ENCODE measurements around the gene P3H4.

The P3H4 gene

DNA sequence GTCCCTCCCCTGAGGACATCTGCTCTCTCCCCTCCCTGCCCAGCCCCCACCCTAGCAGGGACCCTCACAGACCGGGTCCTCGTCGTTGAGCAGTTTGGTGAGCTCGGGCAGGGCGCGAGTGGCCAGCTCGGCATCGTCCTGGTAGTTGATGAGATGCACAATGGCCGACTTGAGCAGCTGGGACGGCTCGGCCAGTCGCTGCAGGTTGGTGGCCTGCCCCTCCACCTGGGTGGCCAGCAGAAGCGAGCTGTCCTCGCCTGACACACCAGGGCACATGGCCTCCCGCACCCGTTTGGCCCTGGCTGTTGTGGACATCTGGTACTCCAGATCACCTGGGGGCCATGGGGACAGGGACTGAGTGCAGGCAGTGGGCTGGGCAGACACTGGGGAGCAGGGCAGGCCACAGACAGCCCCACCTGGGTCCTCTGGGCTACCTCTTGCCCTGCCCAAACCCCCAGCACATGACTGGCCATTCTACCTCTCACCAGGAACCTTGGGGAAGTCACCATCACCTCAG, 42.3 kb downstream of the P3H4 start:
- DNase-seq: no peak

DNA sequence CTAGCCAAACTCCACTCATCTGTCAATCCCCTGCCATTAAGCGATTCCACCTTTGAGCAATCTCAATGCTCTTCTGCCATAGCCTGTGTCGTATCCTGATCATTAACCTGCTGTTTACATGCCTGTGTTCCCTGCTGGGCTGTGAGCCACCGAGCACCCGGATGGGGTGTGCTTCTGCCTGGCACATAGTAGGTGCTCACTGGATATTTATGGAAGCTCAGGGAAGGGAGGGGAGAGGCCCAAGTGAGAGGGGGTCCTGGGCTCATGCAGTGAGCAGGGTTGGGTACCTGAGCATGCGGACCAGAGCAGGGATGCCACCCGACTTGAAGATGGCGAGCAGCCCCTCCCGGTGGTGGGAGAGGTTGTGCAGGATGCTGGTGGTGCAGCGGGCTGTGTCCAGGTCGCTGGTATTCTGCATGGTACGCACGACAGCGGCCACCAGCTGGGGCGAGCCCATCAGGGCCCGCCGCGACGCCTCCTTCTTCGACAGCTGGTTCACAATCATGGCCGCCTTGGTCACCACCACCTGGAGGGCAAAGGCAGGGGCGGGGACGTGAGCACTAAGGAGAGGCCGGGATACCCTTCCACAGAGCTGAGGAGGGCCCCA, 43.0 kb downstream of the P3H4 start:
- DNase-seq: no peak

DNA sequence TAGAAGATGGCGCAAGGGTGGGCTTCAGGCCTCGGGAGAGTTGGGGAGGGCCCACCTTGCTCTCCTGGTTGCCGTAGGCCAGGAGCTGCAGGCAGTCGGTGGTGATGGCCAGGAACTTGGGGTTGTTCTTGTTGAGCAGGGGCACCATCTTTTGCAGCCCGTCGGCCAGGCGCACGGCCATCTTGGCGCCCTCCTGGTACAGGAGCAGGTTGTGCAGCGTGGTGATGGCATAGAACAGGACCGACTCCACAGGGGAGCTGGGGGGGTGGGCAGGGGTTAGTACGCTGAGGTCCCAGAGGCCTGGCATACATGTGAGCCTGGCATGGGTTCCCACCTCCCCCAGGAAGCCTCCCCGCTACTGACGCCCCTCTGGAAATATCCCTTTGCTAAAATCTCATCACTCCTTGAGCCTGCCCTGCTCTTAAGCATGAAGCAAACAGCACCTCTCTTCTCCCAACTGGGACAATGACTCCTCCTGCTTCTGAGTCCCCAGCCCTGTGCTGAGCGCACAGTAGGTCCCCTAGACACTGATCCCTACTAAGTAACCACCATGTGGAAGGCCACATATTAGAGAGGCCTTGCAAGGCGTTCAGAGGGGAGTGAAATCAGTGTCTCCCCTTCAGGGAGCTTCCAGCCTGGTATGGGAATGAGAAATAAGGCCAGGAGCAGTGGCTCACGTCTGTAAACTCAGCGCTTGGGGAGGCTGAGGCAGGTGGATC, 44.3 kb downstream of the P3H4 start:
- DNase-seq: no peak

DNA sequence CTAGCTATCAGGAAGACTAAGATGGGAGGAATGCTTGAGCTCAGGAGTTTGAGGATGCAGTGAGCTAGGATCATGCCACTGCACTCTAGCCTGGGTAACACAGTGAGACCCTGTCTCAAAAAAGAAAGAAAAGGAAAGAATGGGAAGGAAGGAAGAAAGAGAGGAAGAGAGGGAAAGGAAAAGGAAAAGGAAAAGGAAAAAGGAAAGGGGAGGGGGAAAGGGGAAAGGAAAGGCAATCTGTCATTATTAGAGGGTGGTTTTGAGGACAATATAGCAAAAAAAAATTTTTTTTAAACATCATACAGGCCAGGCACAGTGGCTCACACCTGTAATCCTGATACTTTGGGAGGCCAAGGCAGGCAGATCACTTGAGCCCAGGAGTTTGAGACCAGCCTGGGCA, 45.6 kb downstream of the P3H4 start:
- DNase-seq: no peak

DNA sequence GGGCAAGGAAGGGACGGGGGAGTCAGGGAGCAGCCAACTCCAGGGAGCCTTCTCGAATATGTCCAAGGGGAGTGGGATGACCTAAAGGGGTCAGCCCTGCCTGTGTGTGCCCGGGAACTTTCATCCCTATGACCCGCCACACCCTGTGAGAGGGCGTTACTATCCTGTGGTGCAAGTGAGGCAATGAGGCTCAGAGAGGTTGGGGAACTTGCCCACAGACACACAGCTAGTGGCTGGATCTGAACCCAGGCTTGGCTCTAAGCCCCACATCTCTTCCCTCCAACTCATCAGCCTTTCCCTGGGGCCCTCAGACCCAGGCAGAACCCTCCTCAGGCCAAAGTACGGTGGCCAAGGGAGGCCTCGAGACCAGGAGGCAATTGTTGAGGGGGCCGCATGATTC, 48.4 kb downstream of the P3H4 start:
- DNase-seq: no peak

DNA sequence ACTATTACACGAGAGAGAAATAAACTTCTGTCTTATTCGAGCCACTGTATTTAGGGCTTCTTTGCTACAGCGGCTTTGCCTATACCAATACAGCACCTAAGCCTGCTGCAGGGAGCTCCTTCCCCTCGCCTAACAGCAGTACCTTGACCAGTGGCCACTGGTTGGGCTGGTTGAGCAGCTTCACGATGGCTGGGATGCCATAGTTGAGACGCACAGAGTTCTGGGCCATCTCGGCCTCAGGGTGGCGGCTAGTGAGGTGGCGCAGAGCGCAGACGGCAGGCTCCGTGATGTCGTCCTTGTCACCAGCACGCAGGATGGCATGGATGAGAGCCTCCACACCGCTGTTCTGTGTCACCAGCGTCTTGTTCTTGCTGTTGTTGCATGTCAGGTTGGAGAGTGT, 48.9 kb downstream of the P3H4 start:
- no peak for DNase-seq

DNA sequence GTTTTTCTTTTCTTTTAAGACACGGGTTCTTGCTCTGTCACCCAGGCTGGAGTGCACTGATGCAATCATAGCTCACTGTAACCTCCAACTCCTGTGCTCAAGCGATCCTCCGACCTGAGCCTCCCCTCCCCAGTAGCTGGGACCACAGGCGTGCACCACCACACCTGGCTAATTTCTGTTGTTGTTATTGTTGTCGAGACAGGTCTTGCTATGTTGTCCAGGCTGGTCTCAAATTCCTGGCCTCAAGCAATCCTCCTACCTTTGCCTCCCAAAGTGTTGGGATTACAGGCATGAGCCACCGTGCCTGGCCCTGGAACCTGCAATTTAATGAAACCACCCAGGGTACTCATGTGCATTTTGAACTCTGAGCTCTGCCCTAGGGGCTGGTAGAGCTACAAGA, 49.4 kb downstream of the P3H4 start:
- DNase-seq: no peak

DNA sequence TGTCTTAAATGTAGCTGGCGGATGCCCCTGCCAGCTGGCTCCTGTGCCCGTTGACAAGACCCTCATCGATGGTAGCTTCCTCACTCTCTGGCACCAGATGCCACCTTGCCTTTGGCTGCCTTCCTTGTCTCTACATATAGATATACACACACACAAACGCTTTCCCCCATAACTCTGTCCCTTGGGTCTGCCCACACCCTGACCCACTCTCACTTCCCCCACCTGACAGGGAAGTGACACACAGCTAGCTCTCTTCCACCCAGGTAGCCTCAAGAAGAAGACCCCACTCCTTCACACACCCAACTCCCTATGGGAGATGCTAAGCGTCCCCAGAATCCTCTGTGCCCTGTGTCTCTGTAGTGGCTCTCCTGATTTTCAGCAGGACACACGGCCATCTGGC, 50.9 kb downstream of the P3H4 start:
- no peak for DNase-seq

DNA sequence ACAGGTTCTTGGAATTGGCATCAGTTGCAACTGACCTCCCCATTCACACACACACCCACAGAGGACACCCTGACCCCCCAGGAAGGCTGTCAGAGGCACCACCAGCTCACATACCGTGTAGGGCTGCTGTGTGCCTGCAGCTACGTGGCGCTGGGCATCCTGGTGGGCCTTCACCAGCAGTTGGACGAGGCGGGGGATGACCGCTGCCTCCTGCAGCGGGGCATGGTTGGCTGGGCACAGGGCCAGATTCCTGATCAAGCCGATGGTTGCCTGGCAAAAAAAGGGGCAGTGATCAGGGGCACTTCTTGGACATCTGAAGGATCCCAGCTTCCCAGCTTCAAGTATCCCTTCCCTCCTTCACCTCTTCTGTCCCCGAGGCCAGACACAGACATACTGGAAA, 53.1 kb downstream of the P3H4 start:
- DNase-seq: no peak

DNA sequence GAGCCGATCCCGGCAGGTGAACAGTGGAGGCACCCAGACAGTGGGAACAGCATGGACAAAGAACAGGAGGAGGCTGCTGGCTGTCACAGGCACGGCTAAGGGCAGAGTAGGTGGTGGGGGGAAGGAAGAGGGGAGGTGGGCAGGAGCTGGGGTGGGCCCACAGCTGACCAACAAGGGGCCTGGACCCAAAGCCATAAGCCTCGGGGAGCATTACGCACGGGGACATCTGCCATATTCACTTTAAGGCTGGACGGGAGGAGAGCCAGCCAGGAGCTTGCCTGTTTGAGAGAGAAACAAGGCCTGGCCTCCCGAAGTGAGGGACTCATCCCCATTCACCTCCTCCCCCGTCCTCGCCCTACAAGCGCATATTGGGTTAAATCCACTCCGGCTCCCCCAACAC, 57.7 kb downstream of the P3H4 start:
- no peak for DNase-seq

Measured in CD4-positive, alpha-beta T cell treated with Interleukin-17A for 4 hours (primary cell).